Measurements from ENCODE around the gene MGRN1. TPM values are rescaled to one million over a fixed set of nuclear protein-coding genes. Genes with fewer than 3 reads are reported as not detected.

Gene MGRN1
- total and polyA plus RNA-seq, 8 donors: 17.2 to 43.8 (median 30.8) TPM

GRCh38 chr16:4703906-4704305 lies 79.3 kb downstream of the MGRN1 start:
- Histone ChIP-seq H3K4me1 (no peaks in the 10 kb centered on the region), H3K27ac (no peak overlapping the region), H3K27me3 (no peaks in the 10 kb centered on the region), H3K4me3 (no peak overlapping the region), H3K36me3 (peaks cover under 1 to 47% (median 13%) of the 10 kb centered on the region in 3 donors), H3K9me3 (no peaks in the 10 kb centered on the region)
- DNase-seq: peak in 1 of 6 donors; percentile 45
- ATAC-seq: no peak
- 88 to 91% methylated on average over 7 of the region's 7 CpGs for WGBS, 2 donors
- no peak for TF ChIP-seq CTCF (IDR thresholded peaks at IDR 0.05)
- intact Hi-C loops (cut with DNase I): no loop called here
- FAIRE-seq: no peak

GRCh38 chr16:4704491-4704890 lies 79.9 kb downstream of the MGRN1 start:
- H3K4me1 ChIP-seq: no peaks in the 10 kb centered on the region
- FAIRE-seq (no peak), ATAC-seq (no peak), DNase-seq (peak in 1 of 6 donors; percentile 24)
- no peak overlapping the region for H3K4me3 ChIP-seq
- TF ChIP-seq CTCF (IDR thresholded peaks at IDR 0.05): no peak
- WGBS, 2 donors: 85 to 87% methylated on average over 8 of the region's 8 CpGs
- no peaks in the 10 kb centered on the region for H3K27me3 ChIP-seq
- intact Hi-C loops (cut with DNase I): no loop called here
- H3K36me3 ChIP-seq: peaks cover 0 to 41% (median 13%) of the 10 kb centered on the region in 3 donors
- no peak overlapping the region for H3K27ac ChIP-seq
- H3K9me3 ChIP-seq: no peaks in the 10 kb centered on the region

DNA sequence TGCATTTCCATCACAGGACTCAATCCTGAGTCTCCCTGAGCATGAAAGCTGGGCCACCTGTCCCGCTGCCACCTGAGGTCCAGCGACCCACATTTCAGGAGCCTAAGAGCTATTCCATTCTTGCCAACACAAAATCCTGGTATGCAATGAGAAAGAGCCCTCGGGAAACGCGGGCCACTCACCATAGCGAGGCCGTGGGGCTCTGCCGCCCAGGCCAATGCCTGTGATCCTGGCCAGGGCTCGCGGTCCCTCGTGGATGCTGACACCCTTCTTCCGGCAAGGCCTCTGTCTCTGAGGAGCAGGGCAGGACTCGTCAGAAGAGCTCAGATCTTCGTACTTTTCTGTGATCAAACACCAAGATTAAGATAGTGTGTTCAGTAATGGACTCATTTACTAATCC lies 80.3 kb downstream of the MGRN1 start:
- TF ChIP-seq CTCF (IDR thresholded peaks at IDR 0.05): no peak
- peaks cover 0 to 37% (median 13%) of the 10 kb centered on the region in 3 donors for H3K36me3 ChIP-seq
- 96 to 97% methylated on average over 14 of the region's 14 CpGs for WGBS, 2 donors

DNA sequence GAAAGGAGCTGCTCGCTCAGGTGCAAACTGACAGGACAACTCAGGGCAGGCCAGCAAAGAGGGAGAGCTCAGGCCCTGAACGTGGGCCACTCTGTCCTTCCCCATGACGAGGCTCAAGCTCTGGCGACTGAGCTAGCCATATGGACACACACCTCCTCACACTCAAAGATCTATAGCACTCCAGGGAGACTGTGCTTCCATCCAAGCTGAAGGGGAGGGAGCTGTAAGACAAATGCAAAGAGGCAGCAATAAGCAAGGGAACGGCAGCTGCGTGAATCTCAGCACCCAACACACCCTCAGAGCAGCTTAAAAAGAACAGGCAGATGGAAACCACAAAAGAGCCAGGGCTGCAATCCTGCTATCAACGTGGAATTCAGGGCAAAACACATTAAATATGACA lies 82.2 kb downstream of the MGRN1 start:
- peak in 1 of 6 donors; percentile 12 for DNase-seq
- no peak for TF ChIP-seq CTCF (IDR thresholded peaks at IDR 0.05)
- Histone ChIP-seq H3K27me3 (no peaks in the 10 kb centered on the region), H3K36me3 (peaks cover 0 to 18% (median 6%) of the 10 kb centered on the region in 3 donors), H3K4me3 (no peak overlapping the region), H3K27ac (no peak overlapping the region), H3K9me3 (no peaks in the 10 kb centered on the region), H3K4me1 (no peaks in the 10 kb centered on the region)
- no peak for ATAC-seq
- 86 to 87% methylated on average over 7 of the region's 7 CpGs for WGBS, 2 donors
- no peak for FAIRE-seq
- intact Hi-C loops (cut with DNase I): no loop called here

More for the DNA sequence above, 80.3 kb downstream of the MGRN1 start:
- no peak overlapping the region for H3K4me3 ChIP-seq
- intact Hi-C loops (cut with DNase I): no loop called here
- H3K27me3 ChIP-seq: no peaks in the 10 kb centered on the region
- no peaks in the 10 kb centered on the region for H3K4me1 ChIP-seq
- DNase-seq (peak in 1 of 6 donors; percentile 30), FAIRE-seq (no peak), ATAC-seq (no peak)
- H3K9me3 ChIP-seq: no peaks in the 10 kb centered on the region
- H3K27ac ChIP-seq: no peak overlapping the region

GRCh38 chr16:4709481-4709880 lies 84.9 kb downstream of the MGRN1 start:
- no peak for ATAC-seq
- Histone ChIP-seq H3K27me3 (no peaks in the 10 kb centered on the region), H3K27ac (no peak overlapping the region), H3K4me1 (no peaks in the 10 kb centered on the region), H3K9me3 (no peaks in the 10 kb centered on the region), H3K36me3 (peaks cover 0 to 11% (median 8%) of the 10 kb centered on the region in 3 donors), H3K4me3 (no peak overlapping the region)
- intact Hi-C loops (cut with DNase I): no loop called here
- FAIRE-seq: no peak
- TF ChIP-seq CTCF (IDR thresholded peaks at IDR 0.05): no peak
- no peak for DNase-seq
- 98 to 99% methylated on average over 4 of the region's 4 CpGs for WGBS, 2 donors

Measured in pancreas (tissue), 10 donors.